GM19463 (cell line): ENCODE measurements around the gene IGHMBP2.

Experiments used
- ATAC-seq: cut with Tn5 transposase; IDR thresholded peaks from one replicate; pipeline ENCODE4 v1.9.1; 2021; ENCODE audit warnings: mild to moderate bottlenecking, moderate library complexity; ENCODE audit not compliant: unreplicated experiment

Gene IGHMBP2

GRCh38 chr11:68889948-68890446, 13.7 kb upstream of the IGHMBP2 start:
- ATAC-seq, result no peak

- no peak for ATAC-seq
These were observed 13.0 kb upstream of the IGHMBP2 start for GRCh38 chr11:68890490-68891231.

GRCh38 chr11:68891351-68891948, 12.2 kb upstream of the IGHMBP2 start:
- no peak for ATAC-seq

GRCh38 chr11:68892576-68892975, 11.1 kb upstream of the IGHMBP2 start:
- ATAC-seq, result no peak

- ATAC-seq, result no peak
These were observed 10.4 kb upstream of the IGHMBP2 start for GRCh38 chr11:68893282-68893681.

- ATAC-seq, result no peak
These were observed 7.3 kb upstream of the IGHMBP2 start for GRCh38 chr11:68896171-68896959.

- no peak for ATAC-seq
These were observed 6.2 kb upstream of the IGHMBP2 start for GRCh38 chr11:68897441-68897840.

- no peak for ATAC-seq
These were observed 2.8 kb upstream of the IGHMBP2 start for GRCh38 chr11:68900835-68901381.

GRCh38 chr11:68904248-68904847, 657 bp downstream of the IGHMBP2 start:
- ATAC-seq, result peak; percentile 12

- ATAC-seq, result no peak
These were observed 2.0 kb downstream of the IGHMBP2 start for GRCh38 chr11:68905421-68906360.

- ATAC-seq, result no peak
These were observed 4.6 kb downstream of the IGHMBP2 start for GRCh38 chr11:68908273-68908672.

GRCh38 chr11:68910965-68911364, 7.3 kb downstream of the IGHMBP2 start:
- ATAC-seq, result no peak

- no peak for ATAC-seq
These were observed 8.0 kb downstream of the IGHMBP2 start for GRCh38 chr11:68911731-68912130.

- ATAC-seq, result no peak
These were observed 8.6 kb downstream of the IGHMBP2 start for GRCh38 chr11:68912254-68912653.

GRCh38 chr11:68913188-68913587, 9.5 kb downstream of the IGHMBP2 start:
- no peak for ATAC-seq

- no peak for ATAC-seq
These were observed 11.1 kb downstream of the IGHMBP2 start for GRCh38 chr11:68914761-68915160.

GRCh38 chr11:68916439-68916838, 12.7 kb downstream of the IGHMBP2 start:
- ATAC-seq, result no peak

- no peak for ATAC-seq
These were observed 19.9 kb downstream of the IGHMBP2 start for GRCh38 chr11:68923614-68924013.

GRCh38 chr11:68924073-68924925, 20.6 kb downstream of the IGHMBP2 start:
- ATAC-seq, result no peak
